ENCODE measurements around the gene TMEM181.

TMEM181 gene

GRCh38 chr6:158565122-158565429 lies 5.2 kb downstream of the TMEM181 start:
- no peak for TF ChIP-seq CTCF (IDR thresholded peaks at IDR 0.05; ENCODE audit: insufficient read depth, missing control alignments)
- FAIRE-seq (no peak), DNase-seq (ENCODE audit: insufficient read length, low spot score) (no peak)

- no peak for DNase-seq (ENCODE audit: insufficient read length, low spot score)
- no peak for TF ChIP-seq CTCF (IDR thresholded peaks at IDR 0.05; ENCODE audit: insufficient read depth, missing control alignments)
- FAIRE-seq: no peak
Measured at GRCh38 chr6:158565482-158566040, 5.7 kb downstream of the TMEM181 start.

GRCh38 chr6:158566207-158566818 lies 6.4 kb downstream of the TMEM181 start:
- DNase-seq (ENCODE audit: insufficient read length, low spot score) (no peak), FAIRE-seq (no peak)
- TF ChIP-seq CTCF (IDR thresholded peaks at IDR 0.05; ENCODE audit: insufficient read depth, missing control alignments): no peak

- FAIRE-seq: no peak
- no peak for DNase-seq (ENCODE audit: insufficient read length, low spot score)
- no peak for TF ChIP-seq CTCF (IDR thresholded peaks at IDR 0.05; ENCODE audit: insufficient read depth, missing control alignments)
Measured at GRCh38 chr6:158567152-158567551, 7.3 kb downstream of the TMEM181 start.

GRCh38 chr6:158567871-158568401 lies 8.0 kb downstream of the TMEM181 start:
- DNase-seq (ENCODE audit: insufficient read length, low spot score) (no peak), FAIRE-seq (no peak)
- TF ChIP-seq CTCF (IDR thresholded peaks at IDR 0.05; ENCODE audit: insufficient read depth, missing control alignments): no peak

- no peak for DNase-seq (ENCODE audit: insufficient read length, low spot score)
- FAIRE-seq: no peak
- no peak for TF ChIP-seq CTCF (IDR thresholded peaks at IDR 0.05; ENCODE audit: insufficient read depth, missing control alignments)
Measured at GRCh38 chr6:158568549-158568948, 8.7 kb downstream of the TMEM181 start.

GRCh38 chr6:158569036-158569435 lies 9.1 kb downstream of the TMEM181 start:
- FAIRE-seq: no peak
- no peak for DNase-seq (ENCODE audit: insufficient read length, low spot score)
- TF ChIP-seq CTCF (IDR thresholded peaks at IDR 0.05; ENCODE audit: insufficient read depth, missing control alignments): no peak

Measured in D721Med (cell line).